ENCODE results near the gene THOC6. TPM values are rescaled to one million over a fixed set of nuclear protein-coding genes. Genes with fewer than 3 reads are reported as not detected.
A peak's percentile ranks its signal among the peaks of the same experiment; 100 is the strongest.

THOC6 gene
- polyA plus RNA-seq (2013, experiment 1 of 2) = 53.2 TPM
- polyA plus RNA-seq (2013, experiment 2 of 2) = 46.4 TPM

DNA sequence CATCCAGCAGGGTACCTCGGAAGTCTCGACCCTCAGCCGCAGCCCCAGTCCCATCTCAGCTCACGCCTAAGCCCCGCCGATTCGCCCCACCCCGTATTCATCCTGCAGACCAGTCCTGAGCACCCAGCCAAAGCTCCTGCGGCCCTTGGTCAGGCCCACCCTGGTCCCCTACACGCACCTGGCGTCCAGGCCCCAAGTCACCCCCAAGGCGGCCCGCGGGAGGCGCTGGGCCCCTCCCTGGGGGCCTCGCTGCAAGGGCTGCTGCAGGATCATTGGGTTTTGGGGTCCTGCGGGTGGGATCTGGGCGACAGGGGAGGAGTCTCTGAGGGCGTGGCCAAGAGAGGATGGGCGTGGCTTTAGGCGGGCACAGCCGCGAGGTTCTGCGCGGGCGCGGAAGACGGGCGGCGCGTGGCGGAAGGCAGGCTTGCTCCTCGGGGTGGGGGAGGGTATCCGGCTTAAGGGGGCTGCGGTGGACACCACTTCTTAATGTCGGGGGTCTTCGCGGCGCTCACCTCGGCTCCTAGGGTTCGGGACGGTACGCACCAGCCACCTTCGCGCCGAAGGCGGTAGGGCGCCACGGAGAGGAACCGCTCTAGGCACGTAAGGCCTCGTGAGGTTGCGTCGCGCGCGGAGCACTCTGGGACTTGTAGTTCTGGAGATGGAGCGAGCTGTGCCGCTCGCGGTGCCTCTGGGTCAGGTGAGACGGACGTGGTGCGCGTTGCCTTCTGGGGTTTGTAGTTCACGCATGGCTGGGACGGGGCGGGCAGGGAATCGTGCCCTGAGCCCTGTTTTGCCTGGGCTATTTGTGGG, at the start of gene THOC6, which contains the start of gene HCFC1R1:
Gene THOC6, plus strand, starts transcription at position 367 of the 810 bp plus-strand sequence. Its CDS starts 292 bp downstream, at position 659.
Gene HCFC1R1, minus strand, starts transcription at position 274 of the 810 bp plus-strand sequence. Its CDS starts 1 bp downstream, at position 273.
- Histone ChIP-seq H3K27ac (ENCODE audit: low read depth, low read length) (peak within 1 kb of the TSS; percentile 100), H3K27me3 (ENCODE audit: insufficient read depth, low read length) (peaks cover 4% of the 10 kb centered on the region), H3K9ac (ENCODE audit: low read depth, low read length) (peak within 1 kb of the TSS; percentile 92), H3K4me1 (ENCODE audit: insufficient read depth, low read length) (peaks cover 21% of the 10 kb centered on the region), H3K4me3 (ENCODE audit: low read length) (peak within 1 kb of the TSS; percentile 78), H3K9me3 (ENCODE audit: insufficient read depth, low read depth, low read length) (no peaks in the 10 kb centered on the region), H3K36me3 (ENCODE audit: insufficient read depth, low read length) (peaks cover 17% of the 10 kb centered on the region)
- under 1% methylated on average over 69 of the region's 69 CpGs for WGBS

DNA sequence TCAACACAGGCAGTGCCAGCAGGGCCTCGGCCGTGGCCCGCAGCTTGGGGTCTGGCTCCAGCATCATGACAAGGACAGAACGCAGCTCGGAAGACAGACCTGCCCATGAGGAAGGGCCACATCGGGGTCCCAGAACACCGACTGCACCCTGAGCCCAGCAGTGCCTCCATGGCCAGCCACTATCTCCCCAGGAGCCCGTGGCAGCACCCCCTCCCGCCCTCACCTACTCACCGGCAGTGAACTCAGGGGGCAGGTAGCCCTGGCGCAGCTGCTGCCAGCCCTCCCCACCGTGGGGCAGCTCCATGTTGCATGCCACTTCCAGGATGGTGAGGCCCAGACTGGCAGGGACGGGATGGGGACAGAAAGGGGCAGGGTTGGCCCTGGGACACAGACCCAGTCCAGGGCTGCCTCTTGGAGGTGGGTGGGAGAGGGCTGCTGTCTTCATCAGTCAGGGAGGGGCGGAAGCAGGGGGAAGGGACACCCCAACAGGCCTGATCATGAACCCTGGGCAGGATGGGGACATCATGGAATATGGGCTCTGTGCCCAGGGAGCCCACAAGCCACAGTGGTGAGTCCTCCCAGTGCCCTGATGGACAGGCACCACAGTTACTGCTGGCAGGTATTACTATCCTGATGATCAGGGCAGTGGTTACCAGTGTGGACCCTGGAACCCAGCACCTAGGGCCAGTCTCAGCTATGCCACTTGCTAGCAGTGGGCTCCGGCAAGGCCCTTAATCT, 49.3 kb upstream of the THOC6 start:
- no peaks in the 10 kb centered on the region for H3K9me3 ChIP-seq (ENCODE audit: insufficient read depth, low read depth, low read length)
- H3K27ac ChIP-seq (ENCODE audit: low read depth, low read length) = no peak overlapping the region
- WGBS = 94% methylated on average over 15 of the region's 15 CpGs
- H3K4me1 ChIP-seq (ENCODE audit: insufficient read depth, low read length) = peaks cover 1% of the 10 kb centered on the region; the same call in 1 of the 2 replicates
- H3K27me3 ChIP-seq (ENCODE audit: insufficient read depth, low read length) = no peaks in the 10 kb centered on the region
- no peak overlapping the region for H3K9ac ChIP-seq (ENCODE audit: low read depth, low read length)
- H3K36me3 ChIP-seq (ENCODE audit: insufficient read depth, low read length) = peaks cover 62% of the 10 kb centered on the region
- H3K4me3 ChIP-seq (ENCODE audit: low read length) = no peak overlapping the region

DNA sequence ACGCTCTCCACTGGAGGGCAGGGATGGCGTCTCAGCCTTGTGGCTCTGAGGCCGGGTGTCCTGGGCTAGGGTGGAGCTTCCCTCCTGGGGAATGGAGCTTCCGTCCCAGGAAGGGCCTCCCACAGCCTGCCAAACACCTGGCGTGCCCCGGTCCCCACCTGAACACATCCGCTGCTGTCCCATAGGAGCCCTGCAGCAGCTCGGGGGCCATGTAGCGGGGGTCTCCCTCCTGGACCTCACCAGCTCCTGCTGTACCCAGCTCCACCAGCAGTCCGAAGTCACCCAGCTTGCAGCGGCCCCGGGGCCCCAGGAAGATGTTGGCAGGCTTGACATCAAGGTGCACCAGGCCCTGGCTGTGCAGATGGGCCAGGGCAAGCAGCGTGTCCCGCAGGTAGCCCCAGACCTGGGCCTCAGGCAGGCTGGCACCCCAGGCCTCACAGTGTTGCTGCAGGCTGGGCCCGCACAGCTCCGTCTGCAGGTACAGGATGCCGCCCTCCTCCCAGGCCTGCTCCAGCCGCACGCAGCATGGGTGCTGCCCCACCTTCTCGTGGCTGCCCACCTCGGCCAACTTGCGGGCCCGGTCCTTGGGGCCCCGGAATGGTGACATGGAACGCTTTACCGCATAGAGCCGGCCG, 48.6 kb upstream of the THOC6 start:
- no peaks in the 10 kb centered on the region for H3K9me3 ChIP-seq (ENCODE audit: insufficient read depth, low read depth, low read length)
- no peaks in the 10 kb centered on the region for H3K27me3 ChIP-seq (ENCODE audit: insufficient read depth, low read length)
- H3K36me3 ChIP-seq (ENCODE audit: insufficient read depth, low read length) = peaks cover 62% of the 10 kb centered on the region
- H3K4me3 ChIP-seq (ENCODE audit: low read length) = no peak overlapping the region
- H3K9ac ChIP-seq (ENCODE audit: low read depth, low read length) = no peak overlapping the region
- H3K27ac ChIP-seq (ENCODE audit: low read depth, low read length) = no peak overlapping the region
- H3K4me1 ChIP-seq (ENCODE audit: insufficient read depth, low read length) = peaks cover 4% of the 10 kb centered on the region; the same call in 1 of the 2 replicates
- 94% methylated on average over 28 of the region's 28 CpGs for WGBS

DNA sequence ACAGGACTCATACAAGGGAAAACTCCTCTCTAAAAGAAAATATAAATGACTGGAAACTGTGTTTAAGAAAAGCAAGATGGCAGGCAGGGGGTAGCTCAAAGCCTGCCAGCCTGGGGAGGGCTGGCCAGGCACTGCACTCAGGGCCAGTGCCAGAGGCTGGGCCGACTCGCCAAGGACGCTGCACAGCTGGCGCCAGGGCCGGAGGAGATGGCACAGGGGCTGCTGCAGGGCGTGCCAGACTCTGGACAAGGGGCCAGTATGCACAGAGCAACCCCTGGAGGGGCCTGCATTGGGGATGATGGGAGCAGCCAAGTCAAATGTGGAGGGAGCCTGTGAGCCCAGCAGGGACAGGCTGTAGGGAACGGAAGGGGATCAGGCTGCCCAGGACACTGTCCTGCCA, 47.6 kb upstream of the THOC6 start:
- Histone ChIP-seq H3K9me3 (ENCODE audit: insufficient read depth, low read depth, low read length) (no peaks in the 10 kb centered on the region), H3K27me3 (ENCODE audit: insufficient read depth, low read length) (no peaks in the 10 kb centered on the region), H3K36me3 (ENCODE audit: insufficient read depth, low read length) (peaks cover 62% of the 10 kb centered on the region), H3K27ac (ENCODE audit: low read depth, low read length) (no peak overlapping the region), H3K4me1 (ENCODE audit: insufficient read depth, low read length) (peaks cover 9% of the 10 kb centered on the region), H3K9ac (ENCODE audit: low read depth, low read length) (no peak overlapping the region), H3K4me3 (ENCODE audit: low read length) (no peak overlapping the region)
- 94% methylated on average over 7 of the region's 7 CpGs for WGBS

DNA sequence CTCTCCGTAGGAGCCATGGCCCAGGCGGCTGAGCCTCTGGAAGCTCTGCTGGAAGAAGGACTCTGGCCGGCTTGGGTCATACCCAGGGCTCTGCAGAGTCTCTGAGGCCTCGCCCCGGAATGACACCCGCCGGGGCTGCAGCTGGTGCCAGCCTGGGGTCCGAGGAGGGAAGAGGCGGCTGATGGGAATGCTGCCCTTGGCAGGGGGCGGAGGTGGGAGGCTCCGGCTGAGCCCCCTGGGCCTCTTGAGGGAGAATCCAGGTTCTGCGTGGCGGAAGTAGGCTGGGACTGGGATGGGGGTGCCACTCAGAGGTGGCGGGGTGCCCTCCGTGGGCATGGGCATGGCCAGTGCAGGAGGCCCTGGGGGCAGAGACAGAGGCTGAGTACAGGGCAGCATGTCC, 47.2 kb upstream of the THOC6 start:
- Histone ChIP-seq H3K4me3 (ENCODE audit: low read length) (no peak overlapping the region), H3K27ac (ENCODE audit: low read depth, low read length) (no peak overlapping the region), H3K36me3 (ENCODE audit: insufficient read depth, low read length) (peaks cover 62% of the 10 kb centered on the region), H3K9me3 (ENCODE audit: insufficient read depth, low read depth, low read length) (no peaks in the 10 kb centered on the region), H3K9ac (ENCODE audit: low read depth, low read length) (no peak overlapping the region), H3K4me1 (ENCODE audit: insufficient read depth, low read length) (peaks cover 13% of the 10 kb centered on the region), H3K27me3 (ENCODE audit: insufficient read depth, low read length) (no peaks in the 10 kb centered on the region)
- WGBS = 96% methylated on average over 15 of the region's 15 CpGs

DNA sequence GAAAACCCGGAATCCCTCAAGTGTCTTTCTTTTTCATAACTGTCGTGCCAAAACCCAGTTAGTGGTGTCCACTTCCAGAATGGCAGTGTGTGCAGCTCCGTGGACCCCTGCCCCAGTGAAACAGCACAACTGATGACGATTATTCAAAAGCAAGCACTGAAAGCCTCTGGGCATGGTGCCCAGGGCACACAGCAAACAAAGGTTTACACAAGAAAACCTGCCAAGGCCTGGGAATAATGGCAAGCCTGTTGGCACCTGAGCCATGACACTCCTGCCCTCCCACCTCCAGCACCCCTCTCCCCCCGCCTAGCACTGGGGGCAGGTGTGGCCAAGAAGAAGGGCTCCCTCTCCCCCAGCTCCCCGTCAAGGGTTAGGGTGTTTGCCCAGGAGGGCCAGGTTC, 46.4 kb upstream of the THOC6 start:
- Histone ChIP-seq H3K9ac (ENCODE audit: low read depth, low read length) (no peak overlapping the region), H3K36me3 (ENCODE audit: insufficient read depth, low read length) (peaks cover 55% of the 10 kb centered on the region), H3K27me3 (ENCODE audit: insufficient read depth, low read length) (no peaks in the 10 kb centered on the region), H3K27ac (ENCODE audit: low read depth, low read length) (no peak overlapping the region), H3K9me3 (ENCODE audit: insufficient read depth, low read depth, low read length) (no peaks in the 10 kb centered on the region), H3K4me1 (ENCODE audit: insufficient read depth, low read length) (peaks cover 21% of the 10 kb centered on the region), H3K4me3 (ENCODE audit: low read length) (no peak overlapping the region)
- 94% methylated on average over 6 of the region's 6 CpGs for WGBS

DNA sequence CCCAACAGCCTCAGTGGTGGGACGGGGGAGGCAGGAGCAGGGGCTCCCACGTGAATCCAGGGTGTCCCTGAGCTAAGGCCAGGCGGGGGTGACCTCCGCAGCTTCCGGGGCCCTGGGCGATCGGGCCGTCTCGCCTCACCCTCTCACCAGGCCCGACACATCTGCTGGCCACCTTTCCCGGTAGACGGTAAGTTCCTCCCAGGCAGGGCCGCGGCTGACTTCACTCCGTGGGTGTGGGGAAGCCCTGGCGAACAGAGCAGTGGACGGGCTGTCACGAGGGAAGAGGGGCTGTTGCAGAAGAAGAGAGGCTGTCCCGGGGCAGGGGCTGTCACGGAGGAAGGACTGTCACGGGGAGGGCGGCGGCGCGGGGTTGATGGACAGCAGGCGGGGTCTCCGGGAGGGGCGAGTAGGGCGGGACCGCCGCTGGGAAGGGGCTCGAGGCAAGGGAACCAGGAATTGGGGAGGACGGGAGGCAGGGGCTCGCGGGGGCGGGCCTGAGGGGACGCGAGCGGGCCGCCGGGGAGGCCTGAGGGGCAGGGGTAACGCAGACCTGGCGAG, 44.1 kb upstream of the THOC6 start:
- Histone ChIP-seq H3K27ac (ENCODE audit: low read depth, low read length) (peak overlapping the region; percentile 95), H3K9me3 (ENCODE audit: insufficient read depth, low read depth, low read length) (no peaks in the 10 kb centered on the region), H3K4me1 (ENCODE audit: insufficient read depth, low read length) (peaks cover 27% of the 10 kb centered on the region), H3K36me3 (ENCODE audit: insufficient read depth, low read length) (peaks cover 36% of the 10 kb centered on the region), H3K4me3 (ENCODE audit: low read length) (peak overlapping the region; percentile 69), H3K9ac (ENCODE audit: low read depth, low read length) (peak overlapping the region; percentile 91), H3K27me3 (ENCODE audit: insufficient read depth, low read length) (no peaks in the 10 kb centered on the region)
- WGBS = 8% methylated on average over 43 of the region's 43 CpGs

DNA sequence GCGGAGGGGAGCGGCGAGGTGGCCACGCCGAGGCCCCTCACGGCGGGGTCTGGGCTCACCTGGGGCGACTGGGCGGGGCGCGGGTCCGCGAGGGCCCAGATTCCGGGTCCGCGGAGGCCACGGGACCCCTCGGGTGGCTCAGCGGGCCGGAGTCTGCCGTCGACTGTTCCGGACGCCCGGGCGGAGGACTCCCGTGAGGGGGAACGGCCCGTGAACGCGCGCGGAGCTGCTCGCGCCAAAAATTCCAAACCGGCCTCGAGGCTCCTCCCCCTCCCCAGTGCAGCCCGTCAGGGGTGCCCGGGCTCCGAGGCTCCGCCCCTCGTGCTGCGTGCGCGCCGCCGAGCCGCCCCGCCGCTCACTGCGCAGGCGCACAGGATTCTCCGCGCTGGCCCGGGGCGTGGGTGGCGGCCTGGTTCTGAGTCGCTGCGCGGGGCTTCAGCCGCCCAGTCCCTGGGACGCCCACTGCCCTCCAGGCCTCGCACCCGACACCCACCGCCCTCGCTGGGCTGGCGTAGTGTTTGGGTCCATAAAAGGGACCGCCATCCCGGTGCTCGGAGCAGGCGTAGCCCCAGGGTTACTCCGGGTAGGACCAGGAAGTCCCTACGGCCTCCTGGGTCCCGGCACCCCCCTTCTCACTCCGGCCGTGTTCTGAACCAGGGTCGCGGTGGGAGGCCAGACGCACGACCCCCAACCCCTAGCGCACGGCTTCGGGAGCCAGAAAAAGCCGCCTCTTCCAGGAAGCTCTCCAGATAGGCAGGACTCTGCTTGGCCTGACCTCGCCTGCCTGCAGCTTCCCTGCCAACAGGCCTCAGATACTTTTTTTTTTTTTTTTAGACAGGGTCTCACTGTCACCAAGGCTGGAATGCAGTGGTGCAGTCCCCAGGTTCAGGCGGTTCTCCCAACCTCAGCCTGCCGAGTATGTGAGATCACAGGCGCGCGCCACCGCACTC, 43.3 kb upstream of the THOC6 start, which contains the start of gene PKMYT1:
Gene PKMYT1, minus strand, starts transcription at position 220 of the 950 bp plus-strand sequence. CDS start 789 bp downstream, outside the sequence.
- H3K9me3 ChIP-seq (ENCODE audit: insufficient read depth, low read depth, low read length) = no peaks in the 10 kb centered on the region
- peaks cover 29% of the 10 kb centered on the region for H3K36me3 ChIP-seq (ENCODE audit: insufficient read depth, low read length)
- peak within 1 kb of the TSS; percentile 95 for H3K27ac ChIP-seq (ENCODE audit: low read depth, low read length)
- H3K4me1 ChIP-seq (ENCODE audit: insufficient read depth, low read length) = peaks cover 27% of the 10 kb centered on the region
- no peaks in the 10 kb centered on the region for H3K27me3 ChIP-seq (ENCODE audit: insufficient read depth, low read length)
- 4% methylated on average over 91 of the region's 91 CpGs for WGBS
- H3K4me3 ChIP-seq (ENCODE audit: low read length) = peak within 1 kb of the TSS; percentile 69
- peak within 1 kb of the TSS; percentile 91 for H3K9ac ChIP-seq (ENCODE audit: low read depth, low read length)

DNA sequence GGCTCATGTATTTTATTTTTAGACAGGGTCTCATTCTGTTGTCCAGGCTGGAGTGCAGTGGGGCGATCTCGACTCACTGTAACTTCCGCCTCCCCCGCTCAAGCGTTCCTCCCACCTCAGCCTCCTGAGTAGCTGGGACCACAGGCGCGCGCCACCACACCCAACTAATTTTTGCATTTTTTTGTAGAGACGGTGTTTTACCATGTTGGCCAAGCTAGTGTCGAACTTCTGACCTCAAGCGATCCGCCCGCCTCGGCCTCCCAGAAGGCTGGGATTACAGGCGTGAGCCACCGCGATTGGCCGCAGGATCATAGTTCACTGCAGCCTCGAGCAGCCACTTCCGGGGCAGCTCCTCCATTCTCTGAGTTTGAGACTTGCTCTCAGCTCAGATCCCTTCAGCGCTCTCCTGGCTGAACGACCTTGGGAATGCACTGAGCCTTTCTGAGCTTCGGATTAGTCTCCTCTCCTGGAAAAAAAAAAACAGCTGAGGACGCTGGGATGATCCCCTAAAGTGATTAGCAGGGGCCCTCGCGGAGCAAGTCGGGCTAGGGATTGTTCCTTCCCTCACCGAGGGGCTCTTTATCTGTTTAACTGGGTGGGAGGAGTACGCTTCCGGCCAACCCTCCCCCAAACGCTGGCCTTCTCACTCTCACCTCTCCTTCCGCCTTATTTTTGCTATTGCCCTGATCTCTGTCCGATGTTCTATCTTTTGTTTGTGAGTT, 42.5 kb upstream of the THOC6 start:
- peak overlapping the region; percentile 69 for H3K4me3 ChIP-seq (ENCODE audit: low read length)
- 14% methylated on average over 32 of the region's 33 CpGs for WGBS
- H3K27ac ChIP-seq (ENCODE audit: low read depth, low read length) = peak overlapping the region; percentile 95
- H3K9me3 ChIP-seq (ENCODE audit: insufficient read depth, low read depth, low read length) = no peaks in the 10 kb centered on the region
- H3K27me3 ChIP-seq (ENCODE audit: insufficient read depth, low read length) = no peaks in the 10 kb centered on the region
- peaks cover 27% of the 10 kb centered on the region for H3K4me1 ChIP-seq (ENCODE audit: insufficient read depth, low read length)
- peaks cover 20% of the 10 kb centered on the region for H3K36me3 ChIP-seq (ENCODE audit: insufficient read depth, low read length)
- H3K9ac ChIP-seq (ENCODE audit: low read depth, low read length) = peak overlapping the region; percentile 91

Measured in HUES64 (cell line).